ENCODE measurements around the gene RBMS1.

GRCh38 chr2:160354677-160355076 is 138.9 kb downstream of the RBMS1 start:
- TF ChIP-seq CTCF (IDR thresholded peaks at IDR 0.05) (no peak), POLR2A (IDR thresholded peaks at IDR 0.05) (no peak)
